Effector memory CD4-positive, alpha-beta T cell (primary cell): ENCODE measurements around the gene BLTP2.

ENCODE experiments used
- DNase-seq, 3 donors: peaks; one replicate each; pipeline ENCODE4 v3.0.0-alpha.2; 2020
- H3K27ac ChIP-seq: 2 replicates; pipeline ENCODE4 v1.7.0; 2013; ENCODE audit warnings: mild to moderate bottlenecking, low read length, moderate library complexity; ENCODE audit not compliant: insufficient read depth, poor library complexity, severe bottlenecking
- H3K27me3 ChIP-seq: replicated peaks from 2 replicates; pipeline ENCODE4 v1.7.0; 2013; ENCODE audit warnings: mild to moderate bottlenecking, low read length; ENCODE audit not compliant: insufficient read depth, control insufficient read depth, poor library complexity, severe bottlenecking
- H3K36me3 ChIP-seq: 2 replicates; pipeline ENCODE4 v1.7.0; 2013; ENCODE audit warnings: mild to moderate bottlenecking, low read length, moderate library complexity; ENCODE audit not compliant: control insufficient read depth, insufficient read depth
- H3K4me1 ChIP-seq: 2 replicates; pipeline ENCODE4 v1.7.0; 2013; ENCODE audit warnings: low read length, mild to moderate bottlenecking; ENCODE audit not compliant: control insufficient read depth, insufficient read depth, poor library complexity, severe bottlenecking
- H3K4me3 ChIP-seq: 2 replicates; pipeline ENCODE4 v1.7.0; 2013; ENCODE audit warnings: low read length, low read depth, mild to moderate bottlenecking; ENCODE audit not compliant: insufficient read depth, poor library complexity, severe bottlenecking
- H3K9me3 ChIP-seq: 2 replicates; pipeline ENCODE4 v1.7.0; 2013; ENCODE audit warnings: mild to moderate bottlenecking, low read length, moderate library complexity; ENCODE audit not compliant: control insufficient read depth

Gene BLTP2

GRCh38 chr17:28655160-28655559 is 10.2 kb upstream of the BLTP2 start:
- H3K27me3 ChIP-seq = no peaks in the 10 kb centered on the region
- no peak for DNase-seq
- H3K9me3 ChIP-seq = no peaks in the 10 kb centered on the region
- H3K4me3 ChIP-seq = no peak overlapping the region
- no peak overlapping the region for H3K27ac ChIP-seq
- H3K36me3 ChIP-seq = peaks cover 11% of the 10 kb centered on the region
- no peaks in the 10 kb centered on the region for H3K4me1 ChIP-seq

- Histone ChIP-seq H3K36me3 (peaks cover 18% of the 10 kb centered on the region), H3K9me3 (no peaks in the 10 kb centered on the region), H3K27me3 (no peaks in the 10 kb centered on the region), H3K4me3 (no peak overlapping the region), H3K27ac (no peak overlapping the region), H3K4me1 (peaks cover 20% of the 10 kb centered on the region)
- DNase-seq = no peak
Observed at GRCh38 chr17:28648698-28649097, 3.7 kb upstream of the BLTP2 start.

GRCh38 chr17:28646039-28646754 is 1.2 kb upstream of the BLTP2 start:
- peaks cover 25% of the 10 kb centered on the region for H3K4me1 ChIP-seq
- H3K4me3 ChIP-seq = no peak overlapping the region
- H3K27me3 ChIP-seq = no peaks in the 10 kb centered on the region
- peaks cover 30% of the 10 kb centered on the region for H3K36me3 ChIP-seq
- H3K9me3 ChIP-seq = no peaks in the 10 kb centered on the region
- H3K27ac ChIP-seq = peak overlapping the region; percentile 89
- peak in 1 of 3 donors; percentile 14 for DNase-seq

- Histone ChIP-seq H3K27ac (peak overlapping the region; percentile 89), H3K27me3 (no peaks in the 10 kb centered on the region), H3K4me1 (peaks cover 25% of the 10 kb centered on the region), H3K36me3 (peaks cover 34% of the 10 kb centered on the region), H3K4me3 (peak overlapping the region; percentile 97), H3K9me3 (no peaks in the 10 kb centered on the region)
- DNase-seq = no peak
Observed at GRCh38 chr17:28645576-28645939, 600 bp upstream of the BLTP2 start.

- peak in 2 of 3 donors; percentile 3 to 7 for DNase-seq
- Histone ChIP-seq H3K4me3 (peak overlapping the region; percentile 97), H3K9me3 (no peaks in the 10 kb centered on the region), H3K4me1 (peaks cover 25% of the 10 kb centered on the region), H3K27me3 (no peaks in the 10 kb centered on the region), H3K36me3 (peaks cover 47% of the 10 kb centered on the region), H3K27ac (peak overlapping the region; percentile 89)
Observed at GRCh38 chr17:28643983-28644786, 773 bp downstream of the BLTP2 start.

- no peaks in the 10 kb centered on the region for H3K27me3 ChIP-seq
- H3K9me3 ChIP-seq = no peaks in the 10 kb centered on the region
- H3K4me3 ChIP-seq = no peak overlapping the region
- H3K36me3 ChIP-seq = peaks cover 63% of the 10 kb centered on the region
- H3K27ac ChIP-seq = no peak overlapping the region
- H3K4me1 ChIP-seq = peaks cover 23% of the 10 kb centered on the region
- no peak for DNase-seq
Observed at GRCh38 chr17:28641579-28641978, 3.4 kb downstream of the BLTP2 start.

GRCh38 chr17:28635506-28635905 is 9.5 kb downstream of the BLTP2 start:
- Histone ChIP-seq H3K4me1 (no peaks in the 10 kb centered on the region), H3K27me3 (no peaks in the 10 kb centered on the region), H3K4me3 (no peak overlapping the region), H3K36me3 (peaks cover 98% of the 10 kb centered on the region), H3K27ac (no peak overlapping the region), H3K9me3 (no peaks in the 10 kb centered on the region)
- DNase-seq = no peak

GRCh38 chr17:28634206-28634865 is 10.6 kb downstream of the BLTP2 start:
- DNase-seq = no peak
- H3K27ac ChIP-seq = no peak overlapping the region

GRCh38 chr17:28626818-28627217 is 18.1 kb downstream of the BLTP2 start:
- DNase-seq = no peak
- Histone ChIP-seq H3K27ac (no peak overlapping the region), H3K4me1 (no peaks in the 10 kb centered on the region), H3K36me3 (peaks cover 54% of the 10 kb centered on the region), H3K27me3 (no peaks in the 10 kb centered on the region), H3K9me3 (no peaks in the 10 kb centered on the region), H3K4me3 (no peak overlapping the region)

More at GRCh38 chr17:28634206-28634865, 10.6 kb downstream of the BLTP2 start:
- no peaks in the 10 kb centered on the region for H3K4me1 ChIP-seq
- no peaks in the 10 kb centered on the region for H3K27me3 ChIP-seq
- peaks cover 90% of the 10 kb centered on the region for H3K36me3 ChIP-seq
- H3K9me3 ChIP-seq = no peaks in the 10 kb centered on the region
- no peak overlapping the region for H3K4me3 ChIP-seq

GRCh38 chr17:28624148-28624547 is 20.8 kb downstream of the BLTP2 start:
- no peaks in the 10 kb centered on the region for H3K27me3 ChIP-seq
- no peaks in the 10 kb centered on the region for H3K4me1 ChIP-seq
- no peak overlapping the region for H3K27ac ChIP-seq
- H3K4me3 ChIP-seq = no peak overlapping the region
- peaks cover 63% of the 10 kb centered on the region for H3K36me3 ChIP-seq
- no peaks in the 10 kb centered on the region for H3K9me3 ChIP-seq
- no peak for DNase-seq
